ENCODE data around the gene NDC1. TPM values are rescaled to one million over a fixed set of nuclear protein-coding genes. Genes with fewer than 3 reads are reported as not detected.

Gene NDC1, protein sequence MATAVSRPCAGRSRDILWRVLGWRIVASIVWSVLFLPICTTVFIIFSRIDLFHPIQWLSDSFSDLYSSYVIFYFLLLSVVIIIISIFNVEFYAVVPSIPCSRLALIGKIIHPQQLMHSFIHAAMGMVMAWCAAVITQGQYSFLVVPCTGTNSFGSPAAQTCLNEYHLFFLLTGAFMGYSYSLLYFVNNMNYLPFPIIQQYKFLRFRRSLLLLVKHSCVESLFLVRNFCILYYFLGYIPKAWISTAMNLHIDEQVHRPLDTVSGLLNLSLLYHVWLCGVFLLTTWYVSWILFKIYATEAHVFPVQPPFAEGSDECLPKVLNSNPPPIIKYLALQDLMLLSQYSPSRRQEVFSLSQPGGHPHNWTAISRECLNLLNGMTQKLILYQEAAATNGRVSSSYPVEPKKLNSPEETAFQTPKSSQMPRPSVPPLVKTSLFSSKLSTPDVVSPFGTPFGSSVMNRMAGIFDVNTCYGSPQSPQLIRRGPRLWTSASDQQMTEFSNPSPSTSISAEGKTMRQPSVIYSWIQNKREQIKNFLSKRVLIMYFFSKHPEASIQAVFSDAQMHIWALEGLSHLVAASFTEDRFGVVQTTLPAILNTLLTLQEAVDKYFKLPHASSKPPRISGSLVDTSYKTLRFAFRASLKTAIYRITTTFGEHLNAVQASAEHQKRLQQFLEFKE
- total RNA-seq = 20.2 and 24.7 TPM in 2 replicates

DNA sequence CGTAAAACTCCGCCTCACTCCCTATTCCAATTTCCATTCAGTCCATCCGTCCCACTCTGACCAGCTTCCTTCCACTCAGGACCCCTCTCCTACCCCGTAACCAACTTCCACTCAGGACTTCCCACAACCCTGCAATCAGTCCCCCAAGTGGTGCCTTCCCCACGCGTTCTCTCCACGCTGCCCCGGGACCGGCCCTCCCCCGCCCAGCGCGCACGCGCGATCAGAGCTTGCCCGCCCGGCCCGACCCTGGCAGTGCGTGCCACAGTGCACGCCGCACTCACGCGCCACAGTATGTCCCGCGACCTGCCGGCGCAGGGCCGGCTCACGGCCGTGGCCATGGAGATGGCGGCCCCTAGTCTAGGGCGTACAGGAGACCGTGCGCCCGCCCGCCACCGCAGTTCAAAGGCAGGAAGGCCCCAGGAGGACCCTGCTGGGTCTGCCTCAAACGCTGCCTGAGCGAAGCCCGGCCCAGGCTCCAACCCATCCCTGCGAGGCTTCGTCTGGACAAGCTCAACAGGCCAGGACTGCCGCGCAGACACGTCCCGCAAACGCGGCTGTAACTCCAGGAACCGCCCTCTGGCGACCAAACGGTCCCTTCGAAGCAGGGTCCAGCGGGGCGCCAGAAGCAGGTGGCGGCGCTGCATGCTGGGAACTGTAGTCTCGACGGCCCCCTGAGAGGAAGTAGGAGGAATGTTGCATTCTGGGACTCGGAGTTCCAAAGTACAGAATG lies at the start of gene NDC1:
NDC1 (minus strand) TSS at position 373 of the 730 bp plus-strand sequence; CDS start at position 338, 35 bp downstream.

DNA sequence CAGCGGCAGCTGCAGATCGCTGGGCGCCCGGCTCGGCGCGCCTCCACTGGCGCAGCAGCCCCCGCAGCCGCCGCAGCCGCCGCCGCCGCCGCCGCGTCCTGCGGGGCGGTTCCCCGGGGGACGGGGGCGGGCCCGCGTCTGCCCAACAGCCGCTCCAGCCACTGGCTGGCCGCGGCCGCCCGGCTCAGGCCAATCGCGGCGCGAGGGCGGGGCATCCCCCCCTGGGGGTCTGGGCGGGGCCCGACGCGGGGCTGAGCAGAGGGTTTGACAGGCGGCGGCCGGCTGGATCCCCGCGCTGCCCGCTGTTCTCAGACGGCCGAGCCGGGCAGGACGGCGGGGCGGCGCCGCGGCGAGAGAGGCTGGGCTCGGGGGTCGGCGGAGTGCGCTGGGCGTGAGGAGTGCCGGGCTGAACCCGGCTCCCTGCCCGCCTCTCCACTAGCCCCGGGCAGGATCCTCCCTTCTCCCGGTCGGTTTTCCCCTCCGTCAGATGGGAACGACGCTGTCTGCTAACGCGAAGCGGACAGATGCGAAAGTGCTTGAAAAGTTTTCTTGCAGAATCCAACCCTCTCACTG lies 98.9 kb downstream of the NDC1 start, which contains the start of gene GLIS1:
GLIS1 (minus strand) TSS at position 56 of the 573 bp plus-strand sequence. CDS start 1,100 bp downstream, outside the sequence.

Other genes starting within 250 kb of the NDC1 start
- gene GLIS1, start 99.1 kb downstream of the NDC1 start, total RNA-seq = 0.24 TPM in 1 of 2 replicates, not detected in the other
- gene YIPF1, start 51.5 kb upstream of the NDC1 start, total RNA-seq = 16.4 and 27.7 TPM in 2 replicates
- not detected in 2 replicates for gene DIO1, start 55.9 kb upstream of the NDC1 start, total RNA-seq
- gene IFT25, start 107.4 kb upstream of the NDC1 start, total RNA-seq = 10.9 and 12.3 TPM in 2 replicates
- gene LRRC42, start 108.1 kb upstream of the NDC1 start, total RNA-seq = 50.7 and 52.3 TPM in 2 replicates
- gene LDLRAD1, start 179.9 kb upstream of the NDC1 start, total RNA-seq = under 0.01 and 0.64 TPM in 2 replicates
- gene TMEM59, start 214.9 kb upstream of the NDC1 start, total RNA-seq = 215 and 300 TPM in 2 replicates
- gene TCEANC2, start 215.3 kb upstream of the NDC1 start, total RNA-seq = 2.2 and 3.0 TPM in 2 replicates

Data from tracheal epithelial cell (primary cell).